Measurements from ENCODE around the gene EFHD2.
"Not testable (repeated sequence)": the region's sequence is repeated elsewhere in the genome, so short reads cannot be mapped to it uniquely, and the experiment has no call there.

EFHD2 gene

DNA sequence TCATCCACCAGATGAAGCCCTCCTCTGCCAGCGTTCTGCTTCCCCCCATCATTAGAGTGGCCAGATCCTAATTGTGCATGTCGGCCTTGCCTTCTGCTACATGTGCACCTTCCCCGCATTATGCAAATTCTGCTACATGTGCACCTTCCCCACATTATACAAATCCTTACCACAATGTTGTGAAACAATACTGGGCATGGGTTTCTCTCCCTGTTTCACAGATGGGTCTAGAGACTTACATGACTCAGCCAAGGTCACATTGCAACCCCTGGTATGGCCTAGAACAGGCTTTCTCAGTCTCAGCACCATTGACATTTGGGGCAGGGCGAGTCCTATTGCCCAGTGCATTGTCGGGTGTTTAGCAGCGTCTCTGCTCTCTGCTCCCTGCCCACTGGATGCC is 45.8 kb downstream of the EFHD2 start:
- TF ChIP-seq PATZ1 (CRISPR knock-in tag; IDR thresholded peaks at IDR 0.05; ENCODE audit: borderline replicate concordance), result no peak
- no peak for TF ChIP-seq PPARA (CRISPR knock-in tag; IDR thresholded peaks at IDR 0.05; ENCODE audit: borderline replicate concordance)
- no peak for TF ChIP-seq ZNF8 (CRISPR knock-in tag; IDR thresholded peaks at IDR 0.05)
- no peak for TF ChIP-seq SNAI2 (CRISPR knock-in tag; IDR thresholded peaks at IDR 0.05)
- TF ChIP-seq RARB (CRISPR knock-in tag; IDR thresholded peaks at IDR 0.05), result no peak
- TF ChIP-seq TOX (CRISPR knock-in tag; IDR thresholded peaks at IDR 0.05; ENCODE audit: borderline replicate concordance), result no peak
- no peak for TF ChIP-seq ISL1 (CRISPR knock-in tag; IDR thresholded peaks at IDR 0.05)
- no peak for ATAC-seq

- TF ChIP-seq PPARA (CRISPR knock-in tag; IDR thresholded peaks at IDR 0.05; ENCODE audit: borderline replicate concordance), result no peak
- no peak for TF ChIP-seq POU6F1 (CRISPR knock-in tag; IDR thresholded peaks at IDR 0.05; ENCODE audit: borderline replicate concordance, low read depth)
- TF ChIP-seq ZFP30 (CRISPR knock-in tag; IDR thresholded peaks at IDR 0.05), result no peak
- ATAC-seq, result no peak
Measured at GRCh38 chr1:15456313-15456954, 46.7 kb downstream of the EFHD2 start, which contains the start of gene CELA2A. TSS of gene CELA2A (plus strand) at chr1:15456732. CDS start at chr1:15456754, 22 bp downstream.

DNA sequence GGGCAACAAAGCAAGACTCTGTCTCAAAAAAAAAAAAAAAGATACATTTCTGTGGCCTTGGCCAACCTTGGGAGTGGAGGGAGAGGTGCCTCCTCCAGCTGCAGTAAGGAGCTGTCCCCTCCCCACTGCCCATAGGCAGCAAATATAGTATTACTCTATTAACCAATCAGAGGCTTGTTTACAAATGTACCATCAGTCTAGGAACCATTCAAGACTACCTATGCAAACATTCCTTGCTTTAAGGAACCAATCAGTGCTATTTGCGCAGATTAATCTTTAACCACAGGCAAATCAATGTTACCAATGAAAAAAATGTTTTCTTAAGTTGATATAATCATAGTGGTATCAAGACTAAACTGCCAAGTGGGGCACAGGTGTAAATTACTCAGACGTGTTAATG is 47.9 kb downstream of the EFHD2 start:
- no peak for ATAC-seq

GRCh38 chr1:15458388-15458787 is 48.7 kb downstream of the EFHD2 start:
- not testable (repeated sequence) for ATAC-seq

More for the DNA sequence above, 47.9 kb downstream of the EFHD2 start:
- no peak for TF ChIP-seq ZNF8 (CRISPR knock-in tag; IDR thresholded peaks at IDR 0.05)
- TF ChIP-seq PPARA (CRISPR knock-in tag; IDR thresholded peaks at IDR 0.05; ENCODE audit: borderline replicate concordance), result no peak
- TF ChIP-seq OSR1 (CRISPR knock-in tag; IDR thresholded peaks at IDR 0.05), result no peak
- no peak for TF ChIP-seq ZC3H10 (CRISPR knock-in tag; IDR thresholded peaks at IDR 0.05)
- no peak for TF ChIP-seq ZFP3 (CRISPR knock-in tag; IDR thresholded peaks at IDR 0.05)
- TF ChIP-seq, protein P1, sequence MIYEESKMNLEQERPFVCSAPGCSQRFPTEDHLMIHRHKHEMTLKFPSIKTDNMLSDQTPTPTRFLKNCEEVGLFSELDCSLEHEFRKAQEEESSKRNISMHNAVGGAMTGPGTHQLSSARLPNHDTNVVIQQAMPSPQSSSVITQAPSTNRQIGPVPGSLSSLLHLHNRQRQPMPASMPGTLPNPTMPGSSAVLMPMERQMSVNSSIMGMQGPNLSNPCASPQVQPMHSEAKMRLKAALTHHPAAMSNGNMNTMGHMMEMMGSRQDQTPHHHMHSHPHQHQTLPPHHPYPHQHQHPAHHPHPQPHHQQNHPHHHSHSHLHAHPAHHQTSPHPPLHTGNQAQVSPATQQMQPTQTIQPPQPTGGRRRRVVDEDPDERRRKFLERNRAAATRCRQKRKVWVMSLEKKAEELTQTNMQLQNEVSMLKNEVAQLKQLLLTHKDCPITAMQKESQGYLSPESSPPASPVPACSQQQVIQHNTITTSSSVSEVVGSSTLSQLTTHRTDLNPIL (CRISPR knock-in tag; IDR thresholded peaks at IDR 0.05; ENCODE audit: low read depth), result no peak
- no peak for TF ChIP-seq ZNF70 (CRISPR knock-in tag; IDR thresholded peaks at IDR 0.05)
- no peak for TF ChIP-seq SNAI2 (CRISPR knock-in tag; IDR thresholded peaks at IDR 0.05)
- no peak for TF ChIP-seq ZFP30 (CRISPR knock-in tag; IDR thresholded peaks at IDR 0.05)
- no peak for TF ChIP-seq CSRNP3 (CRISPR knock-in tag; IDR thresholded peaks at IDR 0.05)
- TF ChIP-seq BACH2 (CRISPR knock-in tag; IDR thresholded peaks at IDR 0.05; ENCODE audit: borderline replicate concordance), result no peak
- TF ChIP-seq TCF4 (CRISPR knock-in tag; IDR thresholded peaks at IDR 0.05; ENCODE audit: borderline replicate concordance), result no peak
- TF ChIP-seq ARNTL (CRISPR knock-in tag; IDR thresholded peaks at IDR 0.05; ENCODE audit: borderline replicate concordance, low read depth), result no peak
- no peak for TF ChIP-seq ZNF565 (CRISPR knock-in tag; conservative IDR thresholded peaks at IDR 0.05; ENCODE audit: low read depth)
- TF ChIP-seq RARB (CRISPR knock-in tag; IDR thresholded peaks at IDR 0.05), result no peak
- no peak for TF ChIP-seq ISL1 (CRISPR knock-in tag; IDR thresholded peaks at IDR 0.05)
- no peak for TF ChIP-seq CSDC2 (CRISPR knock-in tag; IDR thresholded peaks at IDR 0.05)
- no peak for TF ChIP-seq GLIS3 (CRISPR knock-in tag; IDR thresholded peaks at IDR 0.05)
- no peak for TF ChIP-seq POU6F1 (CRISPR knock-in tag; IDR thresholded peaks at IDR 0.05; ENCODE audit: borderline replicate concordance, low read depth)

Measured in SK-N-SH treated with all-trans-retinoic acid at 6 μM for 48 hours (cell line).